ENCODE measurements around the gene DYNC1I1. TPM values are rescaled to one million over a fixed set of nuclear protein-coding genes. Genes with fewer than 3 reads are reported as not detected.

Gene DYNC1I1
- total RNA-seq, 1 experiment from 2014 or later = 3.6 TPM

GRCh38 chr7:96016056-96016586, 243.8 kb downstream of the DYNC1I1 start:
- CTCF ChIA-PET = no interaction called here

GRCh38 chr7:96016735-96017134, 244.4 kb downstream of the DYNC1I1 start:
- no peak for DNase-seq (ENCODE audit: low spot score)
- H3K36me3 ChIP-seq (ENCODE audit: insufficient read depth, low read length, poor library complexity, severe bottlenecking) = no peaks in the 10 kb centered on the region
- BruUV-seq (replicated peaks) = no TSS peak
- intact Hi-C loops (cut with micrococcal nuclease; ENCODE audit: unreplicated experiment) = no loop called here
- ChIA-PET POLR2A (ENCODE audit: low non-redundant PET) (no interaction called here), CTCF (no interaction called here)
- no peaks in the 10 kb centered on the region for H3K4me1 ChIP-seq (ENCODE audit: insufficient read depth, low read length, poor library complexity, severe bottlenecking)
- no peak overlapping the region for H3K4me3 ChIP-seq (ENCODE audit: low read depth, low read length, poor library complexity, severe bottlenecking)
- H3K27me3 ChIP-seq (replicated peaks; ENCODE audit: insufficient read depth, low read depth, low read length, poor library complexity) = no peaks in the 10 kb centered on the region
- no peaks in the 10 kb centered on the region for H3K9me3 ChIP-seq (ENCODE audit: low read depth, low read length, poor library complexity, severe bottlenecking)
- no peak overlapping the region for H3K27ac ChIP-seq (ENCODE audit: low read depth, low read length, poor library complexity, severe bottlenecking)
- TF ChIP-seq EZH2 (IDR thresholded peaks at IDR 0.05; ENCODE audit: borderline replicate concordance, low read depth, low read length, poor library complexity, severe bottlenecking) (no peak), CTCF (conservative IDR thresholded peaks at IDR 0.05; ENCODE audit: low read depth, low read length) (no peak)

More at GRCh38 chr7:96016056-96016586, 243.8 kb downstream of the DYNC1I1 start:
- H3K27ac ChIP-seq (ENCODE audit: low read depth, low read length, poor library complexity, severe bottlenecking) = no peak overlapping the region
- POLR2A ChIA-PET (ENCODE audit: low non-redundant PET) = no interaction called here
- TF ChIP-seq CTCF (conservative IDR thresholded peaks at IDR 0.05; ENCODE audit: low read depth, low read length) = no peak
- TF ChIP-seq EZH2 (IDR thresholded peaks at IDR 0.05; ENCODE audit: borderline replicate concordance, low read depth, low read length, poor library complexity, severe bottlenecking) = no peak
- H3K27me3 ChIP-seq (replicated peaks; ENCODE audit: insufficient read depth, low read depth, low read length, poor library complexity) = no peaks in the 10 kb centered on the region
- intact Hi-C loops (cut with micrococcal nuclease; ENCODE audit: unreplicated experiment) = no loop called here
- BruUV-seq (replicated peaks) = no TSS peak
- no peaks in the 10 kb centered on the region for H3K36me3 ChIP-seq (ENCODE audit: insufficient read depth, low read length, poor library complexity, severe bottlenecking)
- H3K4me1 ChIP-seq (ENCODE audit: insufficient read depth, low read length, poor library complexity, severe bottlenecking) = no peaks in the 10 kb centered on the region
- no peak overlapping the region for H3K4me3 ChIP-seq (ENCODE audit: low read depth, low read length, poor library complexity, severe bottlenecking)
- DNase-seq (ENCODE audit: low spot score) = no peak
- no peaks in the 10 kb centered on the region for H3K9me3 ChIP-seq (ENCODE audit: low read depth, low read length, poor library complexity, severe bottlenecking)

GRCh38 chr7:96017877-96018276, 245.5 kb downstream of the DYNC1I1 start:
- Histone ChIP-seq H3K27ac (ENCODE audit: low read depth, low read length, poor library complexity, severe bottlenecking) (no peak overlapping the region), H3K27me3 (replicated peaks; ENCODE audit: insufficient read depth, low read depth, low read length, poor library complexity) (no peaks in the 10 kb centered on the region), H3K9me3 (ENCODE audit: low read depth, low read length, poor library complexity, severe bottlenecking) (no peaks in the 10 kb centered on the region), H3K4me3 (ENCODE audit: low read depth, low read length, poor library complexity, severe bottlenecking) (no peak overlapping the region), H3K4me1 (ENCODE audit: insufficient read depth, low read length, poor library complexity, severe bottlenecking) (no peaks in the 10 kb centered on the region), H3K36me3 (ENCODE audit: insufficient read depth, low read length, poor library complexity, severe bottlenecking) (no peaks in the 10 kb centered on the region)
- POLR2A ChIA-PET (ENCODE audit: low non-redundant PET) = no interaction called here
- CTCF ChIA-PET = no interaction called here
- no TSS peak for BruUV-seq (replicated peaks)
- no peak for DNase-seq (ENCODE audit: low spot score)
- intact Hi-C loops (cut with micrococcal nuclease; ENCODE audit: unreplicated experiment) = no loop called here
- TF ChIP-seq CTCF (conservative IDR thresholded peaks at IDR 0.05; ENCODE audit: low read depth, low read length) (no peak), EZH2 (IDR thresholded peaks at IDR 0.05; ENCODE audit: borderline replicate concordance, low read depth, low read length, poor library complexity, severe bottlenecking) (no peak)

Measured in A673 (cell line).